DND-41 (cell line): Measurements from ENCODE around the gene LRIT3.

Experiments used
- ATAC-seq: fragments of 200-7000 bp; cut with Tn5 transposase; 3 replicates; pipeline ENCODE4 v1.9.1; 2021; ENCODE audit warnings: low read depth; ENCODE audit not compliant: insufficient read depth
- DNase-seq: peaks from one replicate; pipeline ENCODE4 v3.0.0-alpha.2; 2020
- H2AFZ ChIP-seq: 2 replicates; pipeline ENCODE4 v1.6.0; 2012; ENCODE audit warnings: low read depth, low read length
- H3K27ac ChIP-seq: 2 replicates; pipeline ENCODE4 v1.5.1; 2012; ENCODE audit warnings: low read length, inconsistent platforms
- H3K27me3 ChIP-seq: fragments of 200-600 bp; sonication (generic); 2 replicates; pipeline ENCODE4 v1.6.0; 2012; ENCODE audit warnings: low read length, mild to moderate bottlenecking, inconsistent platforms; ENCODE audit not compliant: insufficient read depth, poor library complexity
- H3K36me3 ChIP-seq: 2 replicates; pipeline ENCODE4 v1.5.1; 2012; ENCODE audit warnings: low read length, inconsistent platforms; ENCODE audit not compliant: insufficient read depth
- H3K4me1 ChIP-seq: 2 replicates; pipeline ENCODE4 v1.5.1; 2012; ENCODE audit warnings: mild to moderate bottlenecking, low read length; ENCODE audit not compliant: insufficient read depth
- H3K4me2 ChIP-seq: 2 replicates; pipeline ENCODE4 v1.6.0; 2012; ENCODE audit warnings: mild to moderate bottlenecking, moderate library complexity, low read length, inconsistent platforms; ENCODE audit not compliant: insufficient read depth
- H3K4me3 ChIP-seq, 2 experiments: fragments of 200-600 bp in 1 of 2; shearing (Covaris generic) in 1 of 2; 2 replicates each; pipeline ENCODE4 v1.5.1; 2012 to 2016; ENCODE audit warnings: inconsistent platforms in 2 of 2, low read length in 2 of 2, mild to moderate bottlenecking in 2 of 2, low read depth in 1 of 2, moderate library complexity in 1 of 2
- H3K79me2 ChIP-seq: 2 replicates; pipeline ENCODE4 v1.6.0; 2012; ENCODE audit warnings: low read length, inconsistent platforms; ENCODE audit not compliant: insufficient read depth
- H3K9ac ChIP-seq: 2 replicates; pipeline ENCODE4 v1.6.0; 2012; ENCODE audit warnings: low read depth, mild to moderate bottlenecking, inconsistent platforms, low read length, moderate library complexity
- H3K9me3 ChIP-seq: 2 replicates; pipeline ENCODE4 v1.5.1; 2012; ENCODE audit warnings: low read length, moderate library complexity, mild to moderate bottlenecking, inconsistent platforms; ENCODE audit not compliant: insufficient read depth, severe bottlenecking
- H4K20me1 ChIP-seq: 2 replicates; pipeline ENCODE4 v1.6.0; 2012; ENCODE audit warnings: low read length; ENCODE audit not compliant: insufficient read depth
- EZH2 ChIP-seq: IDR thresholded peaks from 3 replicates; pipeline ENCODE4 v1.6.1; 2012; ENCODE audit warnings: borderline replicate concordance, low read depth, mild to moderate bottlenecking, moderate library complexity, low read length, inconsistent platforms; ENCODE audit not compliant: severe bottlenecking
- TF ChIP-seq, protein P1 (sequence below): IDR thresholded peaks from 2 replicates; pipeline ENCODE4 v1.5.1; 2012; ENCODE audit warnings: borderline replicate concordance, low read length, moderate library complexity, mild to moderate bottlenecking; ENCODE audit not compliant: poor library complexity, severe bottlenecking; ENCODE audit errors: extremely low read depth

LRIT3 gene

DNA sequence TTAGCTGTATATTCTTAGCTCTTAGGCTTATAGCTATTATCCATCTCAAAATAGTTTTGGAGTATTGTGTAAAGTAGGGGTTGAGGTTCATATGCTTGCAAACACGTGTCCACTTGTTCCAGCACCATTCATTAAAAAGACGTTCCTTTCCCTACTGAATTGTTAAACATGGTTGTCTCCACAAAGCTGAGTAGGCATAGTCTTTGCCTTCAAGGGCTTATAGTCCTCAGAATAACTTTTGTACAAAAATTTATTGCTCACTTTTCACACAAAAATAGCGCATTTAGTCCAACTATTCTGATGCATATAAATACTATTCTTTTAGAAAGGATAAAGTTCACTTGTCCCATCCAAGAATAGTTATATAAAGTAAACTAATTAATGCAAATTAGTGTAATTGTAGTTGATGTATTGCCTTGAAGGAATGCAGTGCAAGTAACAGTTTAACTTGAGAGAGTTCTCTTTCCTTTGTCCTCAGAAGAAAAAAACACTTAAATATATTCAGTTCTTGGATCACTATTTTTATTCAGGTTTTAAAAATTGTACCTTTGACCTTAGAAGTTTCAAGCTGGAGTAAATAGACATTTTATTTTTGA, 14.1 kb downstream of the LRIT3 start:
- H3K4me2 ChIP-seq: no peak overlapping the region
- H3K4me1 ChIP-seq: no peaks in the 10 kb centered on the region
- no peaks in the 10 kb centered on the region for H4K20me1 ChIP-seq
- TF ChIP-seq EZH2: no peak
- TF ChIP-seq, protein P1, sequence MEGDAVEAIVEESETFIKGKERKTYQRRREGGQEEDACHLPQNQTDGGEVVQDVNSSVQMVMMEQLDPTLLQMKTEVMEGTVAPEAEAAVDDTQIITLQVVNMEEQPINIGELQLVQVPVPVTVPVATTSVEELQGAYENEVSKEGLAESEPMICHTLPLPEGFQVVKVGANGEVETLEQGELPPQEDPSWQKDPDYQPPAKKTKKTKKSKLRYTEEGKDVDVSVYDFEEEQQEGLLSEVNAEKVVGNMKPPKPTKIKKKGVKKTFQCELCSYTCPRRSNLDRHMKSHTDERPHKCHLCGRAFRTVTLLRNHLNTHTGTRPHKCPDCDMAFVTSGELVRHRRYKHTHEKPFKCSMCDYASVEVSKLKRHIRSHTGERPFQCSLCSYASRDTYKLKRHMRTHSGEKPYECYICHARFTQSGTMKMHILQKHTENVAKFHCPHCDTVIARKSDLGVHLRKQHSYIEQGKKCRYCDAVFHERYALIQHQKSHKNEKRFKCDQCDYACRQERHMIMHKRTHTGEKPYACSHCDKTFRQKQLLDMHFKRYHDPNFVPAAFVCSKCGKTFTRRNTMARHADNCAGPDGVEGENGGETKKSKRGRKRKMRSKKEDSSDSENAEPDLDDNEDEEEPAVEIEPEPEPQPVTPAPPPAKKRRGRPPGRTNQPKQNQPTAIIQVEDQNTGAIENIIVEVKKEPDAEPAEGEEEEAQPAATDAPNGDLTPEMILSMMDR: no peak
- no peaks in the 10 kb centered on the region for H3K27me3 ChIP-seq
- ATAC-seq (no peak), DNase-seq (no peak)
- H3K9me3 ChIP-seq: peaks cover 10% of the 10 kb centered on the region
- no peak overlapping the region for H3K4me3 ChIP-seq
- no peaks in the 10 kb centered on the region for H3K79me2 ChIP-seq
- H3K27ac ChIP-seq: no peak overlapping the region
- H3K36me3 ChIP-seq: no peaks in the 10 kb centered on the region
- H3K9ac ChIP-seq: no peak overlapping the region
- H2AFZ ChIP-seq: no peak overlapping the region

DNA sequence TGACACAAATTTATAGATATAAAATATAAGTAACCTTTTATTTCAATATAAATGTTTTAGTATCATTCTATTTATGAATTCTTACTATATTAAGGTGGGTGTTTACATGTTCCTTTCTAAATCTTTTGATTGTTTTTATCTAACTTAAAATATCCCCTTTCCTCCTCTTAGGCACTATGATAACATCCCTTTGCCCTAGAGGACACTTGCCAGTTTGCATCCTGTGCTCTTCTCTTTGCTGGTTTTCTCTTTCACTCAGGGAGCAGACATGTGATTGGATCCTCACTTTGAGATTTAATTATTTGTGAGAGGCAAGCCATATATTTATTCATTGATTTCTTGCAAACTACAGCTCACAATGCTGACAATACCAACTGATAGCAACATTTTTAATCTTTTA, 16.2 kb downstream of the LRIT3 start:
- ATAC-seq (no peak), DNase-seq (no peak)
- Histone ChIP-seq H3K9ac (no peak overlapping the region), H4K20me1 (no peaks in the 10 kb centered on the region), H3K79me2 (no peaks in the 10 kb centered on the region), H3K27me3 (no peaks in the 10 kb centered on the region), H3K27ac (no peak overlapping the region), H3K4me2 (no peak overlapping the region), H2AFZ (no peak overlapping the region), H3K36me3 (no peaks in the 10 kb centered on the region), H3K4me1 (no peaks in the 10 kb centered on the region), H3K4me3 (no peak overlapping the region), H3K9me3 (peaks cover 10% of the 10 kb centered on the region)
- TF ChIP-seq, protein P1: no peak
- no peak for TF ChIP-seq EZH2

DNA sequence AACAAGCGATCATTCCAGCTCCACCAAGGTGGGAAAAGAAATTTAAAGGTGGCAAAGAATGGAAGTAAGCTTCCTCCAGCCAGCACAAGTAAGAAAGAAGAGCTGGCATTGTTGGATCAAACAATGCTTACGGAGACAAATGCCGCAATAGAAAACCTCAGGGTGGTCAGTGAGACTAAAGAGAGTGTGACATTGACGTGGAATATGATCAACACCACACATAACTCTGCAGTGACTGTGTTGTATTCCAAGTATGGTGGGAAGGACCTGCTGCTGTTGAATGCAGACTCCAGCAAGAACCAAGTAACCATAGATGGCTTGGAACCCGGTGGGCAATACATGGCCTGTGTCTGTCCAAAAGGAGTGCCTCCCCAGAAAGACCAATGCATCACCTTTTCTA, 22.2 kb downstream of the LRIT3 start:
- TF ChIP-seq EZH2: no peak
- TF ChIP-seq, protein P1: no peak
- Histone ChIP-seq H2AFZ (no peak overlapping the region), H3K27me3 (no peaks in the 10 kb centered on the region), H3K4me2 (no peak overlapping the region), H3K4me3 (no peak overlapping the region), H3K4me1 (no peaks in the 10 kb centered on the region), H3K27ac (no peak overlapping the region), H3K36me3 (no peaks in the 10 kb centered on the region), H4K20me1 (no peaks in the 10 kb centered on the region), H3K79me2 (no peaks in the 10 kb centered on the region), H3K9ac (no peak overlapping the region), H3K9me3 (no peaks in the 10 kb centered on the region)
- no peak for DNase-seq
- ATAC-seq: no peak
